ENCODE data around the gene PCNT. TPM values are rescaled to one million over a fixed set of nuclear protein-coding genes. Genes with fewer than 3 reads are reported as not detected.

PCNT gene
- total and polyA plus RNA-seq, 2 donors (not counting 1 experiment from before 2014, with no cell fraction given) = 20.3 to 58.1 TPM

GRCh38 chr21:46334351-46335140 is 10.6 kb downstream of the PCNT start:
- H2AFZ ChIP-seq (ENCODE audit: insufficient read depth, low read depth, low read length, poor library complexity, severe bottlenecking) = no peak overlapping the region
- WGBS (ENCODE audit: insufficient coverage) = 84% methylated on average over 5 of the region's 12 CpGs
- H3K27me3 ChIP-seq (replicated peaks in 1 of 4; ENCODE audit: control extremely low read depth in 1 of 4, control insufficient read depth in 3 of 4, insufficient read depth in 4 of 4, low read length in 3 of 4) = no peaks in the 10 kb centered on the region
- no peak overlapping the region for H3K27ac Mint-ChIP-seq
- no peaks in the 10 kb centered on the region for H3K9me3 Mint-ChIP-seq (ENCODE audit: insufficient read depth)
- TF ChIP-seq EZH2 (IDR thresholded peaks at IDR 0.05; ENCODE audit: borderline replicate concordance, insufficient read depth, low read depth, low read length, poor library complexity, severe bottlenecking) (no peak), CTCF (IDR thresholded peaks at IDR 0.05) (no peak)
- intact Hi-C loops (cut with micrococcal nuclease) = no loop called here
- peaks cover 43% of the 10 kb centered on the region for H3K79me2 ChIP-seq (ENCODE audit: control insufficient read depth, insufficient read depth, low read length)
- ChIA-PET CTCF (interaction anchor here (0.7 kb wide), 1 partner anchor 13 kb away, joined by 3 read pairs; no protein-coding TSS in a partner anchor), POLR2A (no interaction called here)
- H3K4me3 Mint-ChIP-seq = no peak overlapping the region
- DNase-seq (no peak), ATAC-seq (ENCODE audit: low read depth) (no peak)
- H3K4me1 ChIP-seq (ENCODE audit: control insufficient read depth in 2 of 2, insufficient read depth in 2 of 2, low read length in 2 of 2) = no peaks in the 10 kb centered on the region
- no peak overlapping the region for H3K4me3 ChIP-seq (ENCODE audit: control extremely low read depth in 1 of 5, extremely low read depth in 1 of 5, insufficient read depth in 1 of 5, low read depth in 2 of 5, low read length in 4 of 5)
- no peaks in the 10 kb centered on the region for H3K9me3 ChIP-seq (ENCODE audit: control extremely low read depth in 1 of 3, control insufficient read depth in 2 of 3, insufficient read depth in 1 of 3, low read length in 2 of 3)
- H4K20me1 ChIP-seq (ENCODE audit: control insufficient read depth, insufficient read depth, low read length, poor library complexity, severe bottlenecking) = no peaks in the 10 kb centered on the region
- H3K36me3 ChIP-seq (replicated peaks in 1 of 2; ENCODE audit: control extremely low read depth in 1 of 2, control insufficient read depth in 1 of 2, extremely low read depth in 1 of 2, insufficient read depth in 2 of 2, low read length in 1 of 2) = peaks cover 4 to 30% of the 10 kb centered on the region in 2 experiments
- no peaks in the 10 kb centered on the region for H3K27me3 Mint-ChIP-seq
- no peaks in the 10 kb centered on the region for H3K4me1 Mint-ChIP-seq
- no peak overlapping the region for H3K9ac ChIP-seq (ENCODE audit: low read length)
- H3K27ac ChIP-seq (ENCODE audit: low read length in 2 of 2) = no peak overlapping the region
- no peak overlapping the region for H3K4me2 ChIP-seq (replicated peaks; ENCODE audit: low read depth, low read length, poor library complexity, severe bottlenecking)

- no peak overlapping the region for H3K27ac Mint-ChIP-seq
- no peaks in the 10 kb centered on the region for H4K20me1 ChIP-seq (ENCODE audit: control insufficient read depth, insufficient read depth, low read length, poor library complexity, severe bottlenecking)
- H3K4me2 ChIP-seq (replicated peaks; ENCODE audit: low read depth, low read length, poor library complexity, severe bottlenecking) = no peak overlapping the region
- H3K9me3 Mint-ChIP-seq (ENCODE audit: insufficient read depth) = no peaks in the 10 kb centered on the region
- ATAC-seq (ENCODE audit: low read depth) = no peak
- no peaks in the 10 kb centered on the region for H3K27me3 Mint-ChIP-seq
- H3K4me1 ChIP-seq (ENCODE audit: control insufficient read depth in 2 of 2, insufficient read depth in 2 of 2, low read length in 2 of 2) = no peaks in the 10 kb centered on the region
- 100% methylated on average over 1 of the region's 3 CpGs for WGBS (ENCODE audit: insufficient coverage)
- H3K9me3 ChIP-seq (ENCODE audit: control extremely low read depth in 1 of 3, control insufficient read depth in 2 of 3, insufficient read depth in 1 of 3, low read length in 2 of 3) = no peaks in the 10 kb centered on the region
- intact Hi-C loops (cut with micrococcal nuclease) = no loop called here
- ChIA-PET POLR2A (no interaction called here), CTCF (no interaction called here)
- H3K27ac ChIP-seq (ENCODE audit: low read length in 2 of 2) = no peak overlapping the region
- H3K9ac ChIP-seq (ENCODE audit: low read length) = no peak overlapping the region
- no peak for DNase-seq
- H3K36me3 ChIP-seq (replicated peaks in 1 of 2; ENCODE audit: control extremely low read depth in 1 of 2, control insufficient read depth in 1 of 2, extremely low read depth in 1 of 2, insufficient read depth in 2 of 2, low read length in 1 of 2) = peaks cover 4 to 32% of the 10 kb centered on the region in 2 experiments
- no peaks in the 10 kb centered on the region for H3K27me3 ChIP-seq (replicated peaks in 1 of 4; ENCODE audit: control extremely low read depth in 1 of 4, control insufficient read depth in 3 of 4, insufficient read depth in 4 of 4, low read length in 3 of 4)
- no peak overlapping the region for H2AFZ ChIP-seq (ENCODE audit: insufficient read depth, low read depth, low read length, poor library complexity, severe bottlenecking)
- no peak overlapping the region for H3K4me3 ChIP-seq (ENCODE audit: control extremely low read depth in 1 of 5, extremely low read depth in 1 of 5, insufficient read depth in 1 of 5, low read depth in 2 of 5, low read length in 4 of 5)
- H3K4me1 Mint-ChIP-seq = no peaks in the 10 kb centered on the region
- no peak overlapping the region for H3K4me3 Mint-ChIP-seq
- peaks cover 28% of the 10 kb centered on the region for H3K79me2 ChIP-seq (ENCODE audit: control insufficient read depth, insufficient read depth, low read length)
- TF ChIP-seq EZH2 (IDR thresholded peaks at IDR 0.05; ENCODE audit: borderline replicate concordance, insufficient read depth, low read depth, low read length, poor library complexity, severe bottlenecking) (no peak), CTCF (IDR thresholded peaks at IDR 0.05) (no peak)
Measured at GRCh38 chr21:46336603-46337002, 12.6 kb downstream of the PCNT start.

Data from B cell (primary cell).